ENCODE data around the gene SP5. TPM values are rescaled to one million over a fixed set of nuclear protein-coding genes. Genes with fewer than 3 reads are reported as not detected.

The SP5 gene
- total RNA-seq, 2 experiments from 2014 or later: not detected

- intact Hi-C loops (cut with micrococcal nuclease): no loop called here
- DNase-seq: no peak
- Mint-ChIP-seq H3K36me3 (no peaks in the 10 kb centered on the region), H3K4me1 (ENCODE audit: low read depth) (no peaks in the 10 kb centered on the region), H3K4me3 (no peak overlapping the region), H3K27ac (no peak overlapping the region), H3K27me3 (peaks cover 7% of the 10 kb centered on the region), H3K9me3 (no peaks in the 10 kb centered on the region)
- POLR2A ChIA-PET: no interaction called here
- CTCF ChIA-PET: no interaction called here
Observed at GRCh38 chr2:170690640-170691039, 24.5 kb upstream of the SP5 start.

GRCh38 chr2:170694316-170694715 lies 20.8 kb upstream of the SP5 start:
- Mint-ChIP-seq H3K27ac (no peak overlapping the region), H3K27me3 (peaks cover 4% of the 10 kb centered on the region), H3K4me3 (no peak overlapping the region), H3K4me1 (ENCODE audit: low read depth) (no peaks in the 10 kb centered on the region), H3K9me3 (no peaks in the 10 kb centered on the region), H3K36me3 (no peaks in the 10 kb centered on the region)
- ChIA-PET POLR2A (no interaction called here), CTCF (interaction anchor here (0.8 kb wide), 1 partner anchor 370 kb away, joined by 3 read pairs; no protein-coding TSS in a partner anchor)
- DNase-seq: no peak
- intact Hi-C loops (cut with micrococcal nuclease): no loop called here

- CTCF ChIA-PET: interaction anchor here (0.5 to 0.6 kb wide), 2 partner anchors 121 to 373 kb away, joined by 3 to 4 read pairs; partner anchors contain the start of gene GAD1
- H3K4me3 Mint-ChIP-seq: no peak overlapping the region
Observed at GRCh38 chr2:170695521-170696410, 19.4 kb upstream of the SP5 start.

GRCh38 chr2:170696948-170697347 lies 18.2 kb upstream of the SP5 start:
- peaks cover 5% of the 10 kb centered on the region for H3K27me3 Mint-ChIP-seq
- intact Hi-C loops (cut with micrococcal nuclease): no loop called here
- no peak for DNase-seq
- POLR2A ChIA-PET: no interaction called here
- no peak overlapping the region for H3K27ac Mint-ChIP-seq
- CTCF ChIA-PET: no interaction called here
- no peaks in the 10 kb centered on the region for H3K36me3 Mint-ChIP-seq
- no peaks in the 10 kb centered on the region for H3K4me1 Mint-ChIP-seq (ENCODE audit: low read depth)
- H3K4me3 Mint-ChIP-seq: no peak overlapping the region
- H3K9me3 Mint-ChIP-seq: no peaks in the 10 kb centered on the region

More at GRCh38 chr2:170695521-170696410, 19.4 kb upstream of the SP5 start:
- no peaks in the 10 kb centered on the region for H3K4me1 Mint-ChIP-seq (ENCODE audit: low read depth)
- DNase-seq: no peak
- peaks cover 4% of the 10 kb centered on the region for H3K27me3 Mint-ChIP-seq
- no peaks in the 10 kb centered on the region for H3K36me3 Mint-ChIP-seq
- H3K9me3 Mint-ChIP-seq: no peaks in the 10 kb centered on the region
- intact Hi-C loops (cut with micrococcal nuclease): no loop called here
- POLR2A ChIA-PET: no interaction called here
- H3K27ac Mint-ChIP-seq: no peak overlapping the region

GRCh38 chr2:170701011-170701410 lies 14.1 kb upstream of the SP5 start:
- Mint-ChIP-seq H3K4me1 (ENCODE audit: low read depth) (no peaks in the 10 kb centered on the region), H3K27ac (no peak overlapping the region), H3K27me3 (peaks cover 12% of the 10 kb centered on the region), H3K9me3 (peaks cover 4% of the 10 kb centered on the region), H3K36me3 (no peaks in the 10 kb centered on the region), H3K4me3 (no peak overlapping the region)
- intact Hi-C loops (cut with micrococcal nuclease): no loop called here
- ChIA-PET CTCF (no interaction called here), POLR2A (no interaction called here)
- no peak for DNase-seq

- Mint-ChIP-seq H3K27ac (no peak overlapping the region), H3K9me3 (peaks cover 4% of the 10 kb centered on the region), H3K36me3 (no peaks in the 10 kb centered on the region), H3K27me3 (peaks cover 26% of the 10 kb centered on the region), H3K4me3 (no peak overlapping the region), H3K4me1 (ENCODE audit: low read depth) (no peaks in the 10 kb centered on the region)
- CTCF ChIA-PET: no interaction called here
- POLR2A ChIA-PET: no interaction called here
- no peak for DNase-seq
- intact Hi-C loops (cut with micrococcal nuclease): no loop called here
Observed at GRCh38 chr2:170703776-170704476, 11.2 kb upstream of the SP5 start.

GRCh38 chr2:170707821-170708795 lies 7.0 kb upstream of the SP5 start:
- intact Hi-C loops (cut with micrococcal nuclease): no loop called here
- POLR2A ChIA-PET: no interaction called here
- H3K27ac Mint-ChIP-seq: no peak overlapping the region
- peaks cover 15% of the 10 kb centered on the region for H3K4me1 Mint-ChIP-seq (ENCODE audit: low read depth)
- H3K27me3 Mint-ChIP-seq: peaks cover 52% of the 10 kb centered on the region
- CTCF ChIA-PET: interaction anchor here (0.7 kb wide), 1 partner anchor 384 kb away, joined by 3 read pairs; no protein-coding TSS in a partner anchor
- no peak for DNase-seq
- peaks cover 1% of the 10 kb centered on the region for H3K9me3 Mint-ChIP-seq
- H3K36me3 Mint-ChIP-seq: no peaks in the 10 kb centered on the region
- H3K4me3 Mint-ChIP-seq: no peak overlapping the region

GRCh38 chr2:170710609-170710979 lies 4.5 kb upstream of the SP5 start:
- Mint-ChIP-seq H3K27me3 (peaks cover 59% of the 10 kb centered on the region), H3K36me3 (no peaks in the 10 kb centered on the region), H3K9me3 (no peaks in the 10 kb centered on the region), H3K4me1 (ENCODE audit: low read depth) (peaks cover 25% of the 10 kb centered on the region), H3K27ac (no peak overlapping the region), H3K4me3 (no peak overlapping the region)
- ChIA-PET CTCF (interaction anchor here (0.7 to 2.8 kb wide), 5 partner anchors 102 to 396 kb away, joined by 3 to 11 read pairs (median 3); no protein-coding TSS in a partner anchor), POLR2A (no interaction called here)
- DNase-seq: no peak
- intact Hi-C loops (cut with micrococcal nuclease): loop anchor here (5.0 to 10.0 kb wide), 3 partner anchors 303 to 1374 kb away; partner anchors contain the start of gene DLX1

- Mint-ChIP-seq H3K9me3 (no peaks in the 10 kb centered on the region), H3K27ac (no peak overlapping the region), H3K27me3 (peaks cover 61% of the 10 kb centered on the region), H3K36me3 (no peaks in the 10 kb centered on the region), H3K4me3 (no peak overlapping the region), H3K4me1 (ENCODE audit: low read depth) (peaks cover 28% of the 10 kb centered on the region)
- DNase-seq: no peak
- ChIA-PET POLR2A (no interaction called here), CTCF (interaction anchor here (0.6 to 2.8 kb wide), 9 partner anchors 10 to 397 kb away, joined by 3 to 11 read pairs (median 3); partner anchors contain the start of gene GAD1)
- intact Hi-C loops (cut with micrococcal nuclease): loop anchor here (5.0 to 10.0 kb wide), 3 partner anchors 304 to 1374 kb away; partner anchors contain the start of gene DLX1
Observed at GRCh38 chr2:170711196-170711773, 3.9 kb upstream of the SP5 start.

- peak; percentile 19 for DNase-seq
- ChIA-PET CTCF (interaction anchor here (0.6 to 2.8 kb wide), 12 partner anchors 9 to 343 kb away, joined by 3 to 11 read pairs (median 3); partner anchors contain the start of gene GAD1), POLR2A (no interaction called here)
- Mint-ChIP-seq H3K9me3 (no peaks in the 10 kb centered on the region), H3K4me1 (ENCODE audit: low read depth) (peaks cover 29% of the 10 kb centered on the region), H3K27ac (no peak overlapping the region), H3K36me3 (no peaks in the 10 kb centered on the region), H3K27me3 (peaks cover 62% of the 10 kb centered on the region), H3K4me3 (no peak overlapping the region)
- intact Hi-C loops (cut with micrococcal nuclease): loop anchor here (5.0 to 10.0 kb wide), 3 partner anchors 305 to 1373 kb away; partner anchors contain the start of gene DLX1
Observed at GRCh38 chr2:170711774-170712652, 3.1 kb upstream of the SP5 start.

Data from activated CD4-positive, alpha-beta memory T cell treated with anti-CD3 and anti-CD28 coated beads for 36 hours (primary cell).